ENCODE results near the gene NFAT5.

Gene NFAT5

DNA sequence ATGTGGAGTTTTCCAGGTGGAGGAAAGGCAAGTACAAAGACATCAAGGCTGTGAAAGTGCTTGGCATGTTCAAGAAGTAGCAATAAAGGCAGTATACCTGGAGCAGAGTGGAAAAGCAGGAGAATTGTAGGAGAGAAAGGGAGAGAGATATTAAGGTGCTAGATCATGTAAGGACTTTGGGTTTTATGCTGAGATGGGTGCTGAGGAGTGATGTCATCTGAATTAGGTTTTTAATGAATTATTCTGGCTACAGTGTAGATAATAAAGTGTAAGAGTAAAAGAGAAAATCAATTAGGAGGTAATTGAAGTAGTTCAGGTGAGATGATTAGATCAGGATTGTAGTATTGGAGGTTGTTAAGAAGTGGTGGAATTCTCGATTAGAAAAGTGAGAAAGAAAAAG lies 34.0 kb downstream of the NFAT5 start:
- H3K4me3 ChIP-seq (ENCODE audit: low read length) = no peak overlapping the region
- TF ChIP-seq, protein P1, sequence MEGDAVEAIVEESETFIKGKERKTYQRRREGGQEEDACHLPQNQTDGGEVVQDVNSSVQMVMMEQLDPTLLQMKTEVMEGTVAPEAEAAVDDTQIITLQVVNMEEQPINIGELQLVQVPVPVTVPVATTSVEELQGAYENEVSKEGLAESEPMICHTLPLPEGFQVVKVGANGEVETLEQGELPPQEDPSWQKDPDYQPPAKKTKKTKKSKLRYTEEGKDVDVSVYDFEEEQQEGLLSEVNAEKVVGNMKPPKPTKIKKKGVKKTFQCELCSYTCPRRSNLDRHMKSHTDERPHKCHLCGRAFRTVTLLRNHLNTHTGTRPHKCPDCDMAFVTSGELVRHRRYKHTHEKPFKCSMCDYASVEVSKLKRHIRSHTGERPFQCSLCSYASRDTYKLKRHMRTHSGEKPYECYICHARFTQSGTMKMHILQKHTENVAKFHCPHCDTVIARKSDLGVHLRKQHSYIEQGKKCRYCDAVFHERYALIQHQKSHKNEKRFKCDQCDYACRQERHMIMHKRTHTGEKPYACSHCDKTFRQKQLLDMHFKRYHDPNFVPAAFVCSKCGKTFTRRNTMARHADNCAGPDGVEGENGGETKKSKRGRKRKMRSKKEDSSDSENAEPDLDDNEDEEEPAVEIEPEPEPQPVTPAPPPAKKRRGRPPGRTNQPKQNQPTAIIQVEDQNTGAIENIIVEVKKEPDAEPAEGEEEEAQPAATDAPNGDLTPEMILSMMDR (IDR thresholded peaks at IDR 0.05; ENCODE audit: insufficient read depth, low read depth, low read length, missing control alignments) = no peak
- DNase-seq (ENCODE audit: low read depth) = no peak

DNA sequence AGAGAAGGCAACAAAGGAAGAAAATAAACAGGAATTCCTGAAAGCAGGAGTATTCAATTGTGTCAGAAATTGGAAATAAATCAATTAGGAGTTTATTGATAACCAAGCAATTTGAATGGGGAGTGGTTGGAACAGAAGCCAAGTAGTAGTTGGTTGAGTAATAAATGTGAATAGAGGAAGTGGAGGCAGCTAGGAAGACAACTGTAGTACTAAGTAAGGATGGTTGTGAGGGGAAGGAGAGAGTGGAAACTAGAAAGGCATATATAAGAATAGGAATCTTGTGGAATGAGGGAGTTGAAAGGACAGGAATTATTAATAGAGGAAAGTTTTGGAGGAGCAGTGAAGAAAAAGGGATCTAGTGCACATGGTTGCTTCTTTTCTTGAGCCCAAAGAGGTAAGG lies 34.4 kb downstream of the NFAT5 start:
- TF ChIP-seq, protein P1 (IDR thresholded peaks at IDR 0.05; ENCODE audit: insufficient read depth, low read depth, low read length, missing control alignments) = no peak
- DNase-seq (ENCODE audit: low read depth) = no peak
- H3K4me3 ChIP-seq (ENCODE audit: low read length) = no peak overlapping the region

DNA sequence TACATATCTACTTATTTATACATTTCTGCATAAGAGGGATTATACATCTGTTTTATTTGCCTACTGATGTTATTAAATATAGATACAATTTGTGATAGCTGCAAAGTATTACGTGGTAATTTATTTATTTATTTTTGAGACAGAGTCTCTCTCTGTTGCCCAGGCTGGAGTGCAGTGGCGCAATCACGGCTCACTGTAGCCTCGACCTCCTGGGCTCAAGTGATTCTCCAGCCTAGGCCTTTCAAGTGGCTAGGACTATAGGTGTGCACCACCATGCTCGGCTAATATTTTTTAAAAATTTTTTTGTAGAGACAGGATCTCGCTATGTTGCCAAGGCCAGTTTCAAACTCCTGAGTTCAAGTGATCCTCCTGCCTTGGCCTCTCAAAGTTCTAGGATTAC lies 35.5 kb downstream of the NFAT5 start:
- no peak for DNase-seq (ENCODE audit: low read depth)
- H3K4me3 ChIP-seq (ENCODE audit: low read length) = no peak overlapping the region
- TF ChIP-seq, protein P1 (IDR thresholded peaks at IDR 0.05; ENCODE audit: insufficient read depth, low read depth, low read length, missing control alignments) = no peak

DNA sequence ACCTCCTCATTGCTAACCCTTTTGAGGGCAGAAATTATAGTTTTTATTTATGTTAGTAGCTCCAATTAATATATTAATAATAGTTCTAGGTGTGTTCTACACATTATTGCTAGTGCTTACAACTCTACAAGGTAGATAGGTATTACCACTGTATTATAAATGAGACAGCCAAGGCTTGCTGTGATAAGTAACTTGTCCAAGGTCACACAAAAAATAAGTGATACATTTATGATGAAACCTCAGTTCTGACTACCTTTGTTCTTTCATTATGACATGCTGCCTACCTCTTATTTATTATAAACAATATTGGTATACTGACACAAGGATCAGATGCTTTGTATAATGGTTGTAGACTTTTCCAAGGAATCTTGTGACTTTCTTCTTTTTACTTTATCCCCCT lies 41.2 kb downstream of the NFAT5 start:
- TF ChIP-seq, protein P1 (IDR thresholded peaks at IDR 0.05; ENCODE audit: insufficient read depth, low read depth, low read length, missing control alignments) = no peak
- no peak overlapping the region for H3K4me3 ChIP-seq (ENCODE audit: low read length)
- no peak for DNase-seq (ENCODE audit: low read depth)

DNA sequence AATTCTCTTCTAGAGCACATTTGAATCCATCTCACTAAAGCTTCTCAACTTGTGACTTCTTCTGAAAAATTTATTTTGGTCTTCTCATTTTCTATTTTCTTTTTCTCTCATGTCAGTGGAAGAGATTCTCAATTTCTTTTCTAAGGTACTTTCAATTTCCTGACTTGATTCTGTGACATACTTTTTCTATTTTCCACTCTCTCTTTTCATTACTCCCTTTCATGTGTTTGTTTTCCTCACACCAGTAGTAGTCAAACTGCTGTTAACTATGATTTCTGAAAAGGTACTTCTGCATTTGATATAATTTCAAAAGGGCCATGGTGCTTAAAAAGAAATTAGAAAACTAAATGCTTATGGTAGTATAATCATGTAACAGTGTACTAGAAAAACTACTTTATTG lies 41.9 kb downstream of the NFAT5 start:
- no peak overlapping the region for H3K4me3 ChIP-seq (ENCODE audit: low read length)
- no peak for DNase-seq (ENCODE audit: low read depth)
- TF ChIP-seq, protein P1 (IDR thresholded peaks at IDR 0.05; ENCODE audit: insufficient read depth, low read depth, low read length, missing control alignments) = no peak

DNA sequence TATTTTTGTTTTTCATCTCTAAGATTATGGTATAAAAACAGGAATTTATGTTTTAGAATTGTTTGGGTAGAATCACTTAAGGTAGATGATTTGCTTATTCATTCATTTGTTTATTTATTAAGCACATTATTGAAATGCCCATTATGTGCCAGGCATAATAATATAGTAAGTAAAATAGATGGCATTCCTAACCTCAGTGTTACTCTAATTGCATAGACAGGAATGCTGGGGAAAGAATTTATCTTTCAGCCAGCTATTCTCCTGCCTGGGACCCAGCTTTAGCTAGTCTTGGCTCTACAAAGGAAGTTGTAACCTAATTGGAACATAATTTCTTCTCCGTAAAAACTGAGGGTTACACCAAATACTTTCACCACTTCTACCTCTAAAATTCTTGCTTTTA lies 44.6 kb downstream of the NFAT5 start:
- H3K4me3 ChIP-seq (ENCODE audit: low read length) = no peak overlapping the region
- no peak for DNase-seq (ENCODE audit: low read depth)
- TF ChIP-seq, protein P1 (IDR thresholded peaks at IDR 0.05; ENCODE audit: insufficient read depth, low read depth, low read length, missing control alignments) = no peak

DNA sequence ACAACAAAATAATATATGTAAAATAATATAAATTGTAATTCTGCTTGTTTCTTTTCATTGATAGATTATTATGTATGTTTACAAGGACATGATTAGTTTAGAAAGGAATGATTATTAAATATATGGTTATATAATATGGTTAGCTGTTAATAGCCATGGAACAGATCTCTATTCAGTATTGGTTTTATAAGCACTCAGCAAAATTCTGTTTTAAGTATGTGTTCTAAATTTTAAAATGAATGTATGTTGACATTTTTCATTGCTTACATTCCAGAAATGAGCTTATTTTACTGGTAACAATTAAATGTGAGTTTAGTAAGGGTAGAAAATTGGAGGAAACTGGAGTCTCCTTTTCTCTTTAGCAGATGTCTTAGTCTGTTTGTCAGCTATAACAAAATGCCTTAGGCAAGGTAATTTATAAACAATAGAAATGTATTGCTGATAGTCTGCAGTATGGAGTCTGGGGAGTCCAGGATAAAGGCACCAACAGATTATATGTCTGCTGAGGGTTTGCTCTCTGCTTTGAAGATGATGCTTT lies 45.4 kb downstream of the NFAT5 start:
- TF ChIP-seq, protein P1 (IDR thresholded peaks at IDR 0.05; ENCODE audit: insufficient read depth, low read depth, low read length, missing control alignments) = no peak
- no peak for DNase-seq (ENCODE audit: low read depth)

More for the DNA sequence above, 45.4 kb downstream of the NFAT5 start:
- no peak overlapping the region for H3K4me3 ChIP-seq (ENCODE audit: low read length)

Measured in epithelial cell of esophagus (primary cell).